K562 (cell line): ENCODE data around the gene CCN5. TPM values are rescaled to one million over a fixed set of nuclear protein-coding genes. Genes with fewer than 3 reads are reported as not detected.
A peak's percentile ranks its signal among the peaks of the same experiment; 100 is the strongest.

Source experiments
- ATAC-seq: fragments of 200-7000 bp; cut with Tn5 transposase; 3 replicates; pipeline ENCODE4 v1.9.1; 2020; ENCODE audit warnings: moderate library complexity
- BruUV-seq: library from RNA; stranded (reverse); fragments of 400-500 nt; replicated peaks from 2 replicates; lab custom pipeline; 2021; lab: Mats Ljungman, UMichigan
- CTCF ChIA-PET: fragments of 300-600 bp; formaldehyde crosslinking; extraction: SDS; loops from one replicate; lab custom pipeline; 2021; ENCODE audit warnings: low intra/inter-chr PET ratio; lab: Yijun Ruan, JAX
- POLR2A ChIA-PET: fragments of 300-600, 350-650 bp; sonication (Branson Sonifier 250); formaldehyde crosslinking; extraction: SDS; loops from one replicate; lab custom pipeline; 2021; ENCODE audit warnings: antibody characterized with exemption, inconsistent platforms; lab: Yijun Ruan, JAX
- DNase-seq, 4 experiments: peaks; one replicate each; pipeline versions ENCODE4 v3.0.0 to v3.0.0-alpha.2; 2011 to 2018; ENCODE audit warnings: low spot score in 3 of 4, mixed read lengths in 3 of 4; ENCODE audit errors: extremely low read depth in 1 of 4
- FAIRE-seq: peaks from 2 replicates; lab custom pipeline; 2011; peaks lifted over from hg19 to GRCh38; lab: Jason Lieb, UNC
- H2AFZ ChIP-seq: 2 replicates; pipeline ENCODE4 v1.6.0; 2011; ENCODE audit warnings: low read depth, low read length, control low read depth, inconsistent platforms
- H3K27ac ChIP-seq: fragments of 200-600 bp; 3 replicates; pipeline ENCODE4 v1.8.0; 2011; ENCODE audit warnings: low read depth, mild to moderate bottlenecking, control low read depth, inconsistent platforms, low read length, moderate library complexity, mixed read lengths; ENCODE audit errors: extremely low read depth
- H3K27me3 ChIP-seq, 2 experiments: fragments of 300-600 bp in 1 of 2; 2 replicates in 1 of 2; 3 replicates in 1 of 2; pipeline versions ENCODE4 v1.6.0 to v1.8.0; 2011; ENCODE audit warnings: inconsistent platforms in 2 of 2, low read length in 2 of 2, mild to moderate bottlenecking in 1 of 2, mixed read lengths in 1 of 2, moderate library complexity in 1 of 2; ENCODE audit not compliant: control insufficient read depth in 2 of 2, insufficient read depth in 2 of 2
- H3K36me3 ChIP-seq: fragments of 300-600 bp; 3 replicates; pipeline ENCODE4 v1.8.0; 2011; ENCODE audit warnings: mild to moderate bottlenecking, low read length, inconsistent platforms; ENCODE audit not compliant: control insufficient read depth, insufficient read depth
- H3K4me1 ChIP-seq, 2 experiments: fragments of 200-600 bp in 1 of 2; replicated peaks in 1 of 2; 2 replicates in 1 of 2; 3 replicates in 1 of 2; pipeline versions ENCODE4 v1.5.1 to v1.8.0; 2011; ENCODE audit warnings: inconsistent platforms in 2 of 2, low read length in 2 of 2, mild to moderate bottlenecking in 1 of 2, mixed read lengths in 1 of 2, moderate library complexity in 1 of 2; ENCODE audit not compliant: control insufficient read depth in 2 of 2, insufficient read depth in 2 of 2
- H3K4me2 ChIP-seq: 2 replicates; pipeline ENCODE4 v1.6.1; 2011; ENCODE audit warnings: low read length, control low read depth, inconsistent platforms, mixed read lengths; ENCODE audit not compliant: insufficient read depth
- H3K4me3 ChIP-seq: fragments of 200-600 bp; sonication (generic), shearing (Covaris generic); 2 replicates; pipeline ENCODE4 v1.5.1; 2016; ENCODE audit warnings: control low read depth, inconsistent platforms
- H3K79me2 ChIP-seq: fragments of 200-600 bp; 3 replicates; pipeline ENCODE4 v1.8.0; 2011; ENCODE audit warnings: low read length, inconsistent platforms; ENCODE audit not compliant: control insufficient read depth, insufficient read depth
- H3K9ac ChIP-seq, 2 experiments: 2 replicates each; pipeline versions ENCODE4 v1.6.0 to v1.6.1; 2011; ENCODE audit warnings: low read depth in 2 of 2, low read length in 2 of 2, control low read depth in 1 of 2, inconsistent platforms in 1 of 2, mild to moderate bottlenecking in 1 of 2, mixed read lengths in 1 of 2; ENCODE audit not compliant: insufficient read depth in 1 of 2
- H3K9me1 ChIP-seq: one replicate; pipeline ENCODE4 v1.6.0; 2011; ENCODE audit warnings: inconsistent platforms, mild to moderate bottlenecking, low read length, moderate library complexity; ENCODE audit not compliant: control insufficient read depth, insufficient read depth
- H3K9me3 ChIP-seq: replicated peaks from 2 replicates; pipeline ENCODE4 v1.5.1; 2011; ENCODE audit warnings: low read depth, low read length, inconsistent platforms; ENCODE audit not compliant: control insufficient read depth, insufficient read depth
- H4K20me1 ChIP-seq: replicated peaks from 2 replicates; pipeline ENCODE4 v1.6.1; 2011; ENCODE audit warnings: low read length, inconsistent platforms, mixed read lengths; ENCODE audit not compliant: control insufficient read depth, insufficient read depth
- BRD4 ChIP-seq: fragments of 200-600 bp; sonication (generic); IDR thresholded peaks from 2 replicates; pipeline ENCODE4 v1.6.1; 2017; ENCODE audit warnings: inconsistent platforms
- CUX1 ChIP-seq: fragments of 200-800 bp; sonication (Bioruptor generic); IDR thresholded peaks from 2 replicates; pipeline ENCODE4 v1.6.1; 2016; ENCODE audit warnings: missing genetic modification characterization, missing compliant biosample characterization
- MEF2A ChIP-seq: IDR thresholded peaks from 2 replicates; pipeline ENCODE4 v1.6.1; 2011; ENCODE audit warnings: low read depth, mild to moderate bottlenecking, low read length, moderate library complexity; ENCODE audit not compliant: control insufficient read depth
- RB1 ChIP-seq: fragments of 450-650 bp; IDR thresholded peaks from 2 replicates; pipeline ENCODE4 v1.6.1; 2017; ENCODE audit warnings: low read depth, mild to moderate bottlenecking
- SMAD3 ChIP-seq: fragments of 450-650 bp; formaldehyde crosslinking; conservative IDR thresholded peaks from 2 replicates; pipeline ENCODE4 v1.4.0; 2020; ENCODE audit warnings: mild to moderate bottlenecking
- ZNF165 ChIP-seq: fragments of 250-450 bp; sonication (Bioruptor Pico); IDR thresholded peaks from 2 replicates; pipeline ENCODE4 v1.4.0; 2020; ENCODE audit warnings: borderline replicate concordance
- WGBS: fragments of 100-300 bp; shearing (Covaris generic); methylation state at CpG from one replicate; pipeline ENCODE4 v1.1.6; 2016; ENCODE audit warnings: low coverage, mixed read lengths; ENCODE audit not compliant: insufficient coverage; ENCODE audit errors: missing lambda C conversion rate; 5-methylcytosine and 5-hydroxymethylcytosine counted together
- in situ Hi-C: fragments of 300-500 bp; cut with MboI; formaldehyde crosslinking; loops from 4 replicates; pipeline ENCODE4 v1.15.0; 2018; ENCODE audit warnings: inconsistent platforms, mixed read lengths
- intact Hi-C: fragments of 100-400 bp; cut with micrococcal nuclease; formaldehyde crosslinking; loops from 2 replicates; pipeline ENCODE4 v1.14.2; 2022
- polyA plus RNA-seq, 8 experiments: library from polyadenylated mRNA; depleted of rRNA in 4 of 8; stranded (reverse) in 5 of 8; unstranded in 3 of 8; fragments of >200 nt; fragmentation: Nextera tagmentation in 2 of 8; fragmentation: Illumina TruSeq in 1 of 8; extraction: Ambion mirVana in 2 of 8; extraction: Trizol in 1 of 8; gene quantifications; 2 replicates each; pipeline versions ENCODE4 v1.2.1 to v1.2.3, GENCODE V29; 2011 to 2014; ENCODE audit warnings: inconsistent platforms in 1 of 8, missing spikeins in 1 of 8
- total RNA-seq, 7 experiments: library from RNA; depleted of rRNA in 6 of 7; stranded (reverse); fragments of >200 nt in 6 of 7; fragmentation: Illumina TruSeq in 2 of 7; extraction: Trizol in 2 of 7; gene quantifications; 2 replicates each; pipeline versions ENCODE4 v1.2.1 to v1.2.3, GENCODE V29; 2011 to 2021; ENCODE audit warnings: low replicate concordance in 1 of 7

Gene CCN5
- total and polyA plus RNA-seq, 9 of the 15 experiments (the other 6 are each of a cell fraction or from before 2014, with no cell fraction given): not detected

GRCh38 chr20:44724423-44725091 lies 9.4 kb downstream of the CCN5 start:
- FAIRE-seq: no peak
- POLR2A ChIA-PET: interaction anchor here (1.2 kb wide), 1 partner anchor 13 kb away, joined by 4 read pairs; no protein-coding TSS in a partner anchor

More at GRCh38 chr20:44724423-44725091, 9.4 kb downstream of the CCN5 start:
- Histone ChIP-seq H2AFZ (no peak overlapping the region), H3K4me2 (no peak overlapping the region), H3K4me3 (no peak overlapping the region), H3K4me1 (peaks cover 0 to 10% of the 10 kb centered on the region in 2 experiments; a peak in 2 of 5 replicates), H3K9me3 (no peaks in the 10 kb centered on the region), H4K20me1 (peaks cover 13% of the 10 kb centered on the region; the same call in 1 of the 2 replicates), H3K9ac (no peak overlapping the region; a peak in 1 of 4 replicates), H3K9me1 (no peaks in the 10 kb centered on the region), H3K27me3 (peaks cover 42 to 72% of the 10 kb centered on the region in 2 experiments), H3K27ac (no peak overlapping the region), H3K36me3 (no peaks in the 10 kb centered on the region), H3K79me2 (no peaks in the 10 kb centered on the region)
- no TSS peak for BruUV-seq
- no peak for TF ChIP-seq MEF2A
- no peak for TF ChIP-seq CUX1 (CRISPR knock-in tag)
- no peak for TF ChIP-seq RB1
- TF ChIP-seq ZNF165 (CRISPR knock-in tag): no peak
- TF ChIP-seq SMAD3 (CRISPR knock-in tag): no peak
- no peak for TF ChIP-seq BRD4
- no peak for ATAC-seq
- 13% methylated on average over 22 of the region's 26 CpGs for WGBS
- CTCF ChIA-PET: no interaction called here
- intact Hi-C loops (no loop called here), in situ Hi-C loops (no loop called here)
- DNase-seq: peak in 2 of 4 experiments; percentile 32 to 33
